PC-9 (cell line): ENCODE results near the gene METAP1. TPM values are rescaled to one million over a fixed set of nuclear protein-coding genes. Genes with fewer than 3 reads are reported as not detected.
"Not testable (repeated sequence)": the region's sequence is repeated elsewhere in the genome, so short reads cannot be mapped to it uniquely, and the experiment has no call there.

Experiments used
- BruUV-seq: library from RNA; stranded (reverse); fragments of 400-500 nt; replicated peaks from 2 replicates; lab custom pipeline; 2021; lab: Mats Ljungman, UMichigan
- CTCF ChIA-PET: fragments of 300-600 bp; sonication (Branson Sonifier 250); formaldehyde crosslinking; loops from one replicate; lab custom pipeline; 2022; ENCODE audit warnings: antibody characterized with exemption; lab: Charles Lee
- POLR2A ChIA-PET: fragments of 300-600 bp; sonication (Branson Sonifier 250); formaldehyde crosslinking; loops from one replicate; lab custom pipeline; 2022; ENCODE audit warnings: antibody characterized with exemption; ENCODE audit not compliant: unreplicated experiment; lab: Charles Lee
- DNase-seq, 2 experiments: peaks; one replicate each; pipeline versions ENCODE4 v3.0.0 to v3.0.0-alpha.2; 2015 to 2022; ENCODE audit warnings: mixed read lengths in 1 of 2
- H2AFZ ChIP-seq: fragments of 200-600 bp; sonication (generic); 2 replicates; pipeline ENCODE4 v1.8.1; 2017; ENCODE audit warnings: antibody characterized with exemption
- H3F3A ChIP-seq: fragments of 200-600 bp; sonication (generic); 2 replicates; pipeline ENCODE4 v1.8.1; 2017; ENCODE audit warnings: antibody characterized with exemption, mild to moderate bottlenecking, low read depth; ENCODE audit not compliant: insufficient read depth
- H3K27ac ChIP-seq: fragments of 200-600 bp; sonication (generic); 2 replicates; pipeline ENCODE4 v1.6.1; 2016; ENCODE audit warnings: mixed run types
- H3K27me3 ChIP-seq: fragments of 200-600 bp; sonication (generic); 2 replicates; pipeline ENCODE4 v1.6.1; 2016; ENCODE audit warnings: low read depth, mixed run types; ENCODE audit not compliant: insufficient read depth
- H3K36me3 ChIP-seq: fragments of 200-600 bp; sonication (generic); 2 replicates; pipeline ENCODE4 v1.6.1; 2016; ENCODE audit warnings: low read depth, mixed run types
- H3K4me1 ChIP-seq: fragments of 200-600 bp; sonication (generic); replicated peaks from 2 replicates; pipeline ENCODE4 v1.6.1; 2016; ENCODE audit warnings: mixed run types; ENCODE audit not compliant: insufficient read depth
- H3K4me2 ChIP-seq: fragments of 200-600 bp; sonication (generic); 2 replicates; pipeline ENCODE4 v1.6.1; 2017; ENCODE audit warnings: mixed run types
- H3K4me3 ChIP-seq: fragments of 200-600 bp; sonication (generic); 2 replicates; pipeline ENCODE4 v1.6.1; 2016; ENCODE audit warnings: mixed run types
- H3K79me2 ChIP-seq: fragments of 200-600 bp; sonication (generic); 2 replicates; pipeline ENCODE4 v1.6.1; 2017; ENCODE audit warnings: low read depth, mixed run types
- H3K9me2 ChIP-seq: fragments of 200-600 bp; sonication (generic); 2 replicates; pipeline ENCODE4 v1.8.1; 2017; ENCODE audit warnings: mild to moderate bottlenecking; ENCODE audit not compliant: insufficient read depth
- H3K9me3 ChIP-seq: fragments of 200-600 bp; sonication (generic); 2 replicates; pipeline ENCODE4 v1.8.1; 2016; ENCODE audit warnings: low read depth; ENCODE audit not compliant: insufficient read depth
- H4K20me1 ChIP-seq: fragments of 200-600 bp; sonication (generic); 2 replicates; pipeline ENCODE4 v1.8.1; 2017; ENCODE audit not compliant: insufficient read depth
- CTCF ChIP-seq: fragments of 200-600 bp; sonication (generic); conservative IDR thresholded peaks from 2 replicates; pipeline ENCODE4 v1.6.1; 2017; ENCODE audit warnings: mixed run types, antibody characterized with exemption, mild to moderate bottlenecking, moderate library complexity
- EZH2 ChIP-seq: fragments of 200-600 bp; sonication (generic); IDR thresholded peaks from 2 replicates; pipeline ENCODE4 v1.8.0; 2017; ENCODE audit warnings: antibody characterized with exemption, low read depth
- intact Hi-C: fragments of 100-400 bp; cut with micrococcal nuclease; formaldehyde crosslinking; loops from one replicate; pipeline ENCODE4 v1.10.0; 2022; ENCODE audit not compliant: unreplicated experiment
- total RNA-seq: library from RNA; stranded (reverse); gene quantifications from 2 replicates; pipeline ENCODE4 v1.2.3, GENCODE V29; 2021

The METAP1 gene
- total RNA-seq, 1 experiment from 2014 or later: 42.0 TPM

DNA sequence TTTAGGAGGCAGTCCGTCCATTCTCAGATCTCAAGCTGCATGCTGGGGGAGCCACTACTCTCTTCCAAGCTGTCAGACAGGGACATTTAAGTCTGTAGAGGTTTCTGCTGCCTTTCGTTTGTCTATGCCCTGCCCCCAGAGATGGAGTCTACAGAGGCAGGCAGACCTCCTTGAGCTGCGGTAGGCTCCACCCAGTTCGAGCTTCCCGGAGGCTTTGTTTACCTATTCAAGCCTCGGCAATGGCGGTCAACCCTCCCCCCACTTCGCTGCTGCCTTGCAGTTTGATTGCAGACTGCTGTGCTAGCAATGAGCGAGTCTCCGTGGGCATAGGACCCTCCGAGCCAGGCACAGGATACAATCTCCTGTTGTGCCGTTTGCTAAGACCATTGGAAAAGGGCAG lies 103.8 kb downstream of the METAP1 start:
- no TSS peak for BruUV-seq
- H3K79me2 ChIP-seq: no peaks in the 10 kb centered on the region
- H3K27me3 ChIP-seq: no peaks in the 10 kb centered on the region
- no peaks in the 10 kb centered on the region for H3F3A ChIP-seq
- TF ChIP-seq EZH2 (no peak), CTCF (no peak)
- peak overlapping the region; percentile 47 for H3K4me2 ChIP-seq
- H3K9me3 ChIP-seq: no peaks in the 10 kb centered on the region
- intact Hi-C loops: no loop called here
- no peaks in the 10 kb centered on the region for H3K36me3 ChIP-seq
- peak overlapping the region; percentile 59; the same call in 1 of the 2 replicates for H2AFZ ChIP-seq
- no peaks in the 10 kb centered on the region for H4K20me1 ChIP-seq
- H3K4me3 ChIP-seq: peak overlapping the region; percentile 45
- no peak overlapping the region for H3K27ac ChIP-seq
- no peak for DNase-seq
- no peaks in the 10 kb centered on the region for H3K4me1 ChIP-seq
- POLR2A ChIA-PET: no interaction called here
- no peaks in the 10 kb centered on the region for H3K9me2 ChIP-seq
- CTCF ChIA-PET: no interaction called here

- peak overlapping the region; percentile 59; the same call in 1 of the 2 replicates for H2AFZ ChIP-seq
- H3K27me3 ChIP-seq, H3K27ac ChIP-seq, BruUV-seq, DNase-seq, CTCF ChIA-PET, POLR2A ChIA-PET, H3K79me2 ChIP-seq, H4K20me1 ChIP-seq, H3K9me3 ChIP-seq, H3K4me1 ChIP-seq, intact Hi-C loops, H3F3A ChIP-seq, H3K36me3 ChIP-seq, H3K9me2 ChIP-seq: not testable (repeated sequence)
- peak overlapping the region; percentile 47; the same call in 1 of the 2 replicates for H3K4me2 ChIP-seq
- H3K4me3 ChIP-seq: peak overlapping the region; percentile 45; the same call in 1 of the 2 replicates
These were observed 104.3 kb downstream of the METAP1 start for GRCh38 chr4:99099814-99100213.

DNA sequence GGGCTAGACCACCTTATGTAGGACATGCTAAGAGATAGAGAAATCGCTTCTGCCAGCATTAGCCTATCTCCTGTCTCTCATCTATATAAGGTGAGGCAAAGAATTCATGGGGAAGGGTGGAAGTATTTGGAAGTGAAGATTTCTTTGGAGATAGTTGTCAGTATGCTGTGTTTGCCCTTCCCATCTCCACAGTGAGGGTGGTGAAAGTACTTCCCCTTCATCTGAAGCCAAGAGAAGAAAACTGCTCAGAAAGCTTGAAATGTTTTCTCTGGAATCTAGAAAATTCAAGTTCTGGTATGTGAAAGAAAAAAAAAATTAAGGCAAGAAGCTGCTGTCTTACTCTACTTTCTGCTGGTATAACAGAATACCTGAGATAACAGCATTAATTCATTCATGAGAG lies 105.4 kb downstream of the METAP1 start:
- TF ChIP-seq CTCF: no peak
- TF ChIP-seq EZH2: no peak
- ChIA-PET POLR2A (no interaction called here), CTCF (no interaction called here)
- intact Hi-C loops: no loop called here
- Histone ChIP-seq H2AFZ (no peak overlapping the region), H3K27me3 (no peaks in the 10 kb centered on the region), H3F3A (no peaks in the 10 kb centered on the region), H3K9me3 (no peaks in the 10 kb centered on the region), H3K79me2 (no peaks in the 10 kb centered on the region), H3K4me3 (no peak overlapping the region), H3K4me1 (no peaks in the 10 kb centered on the region), H3K36me3 (no peaks in the 10 kb centered on the region), H3K27ac (no peak overlapping the region), H3K9me2 (no peaks in the 10 kb centered on the region), H4K20me1 (no peaks in the 10 kb centered on the region), H3K4me2 (no peak overlapping the region)
- no TSS peak for BruUV-seq
- no peak for DNase-seq

- Histone ChIP-seq H3K4me1 (no peaks in the 10 kb centered on the region), H2AFZ (no peak overlapping the region), H3K4me3 (no peak overlapping the region), H3K27ac (no peak overlapping the region), H4K20me1 (no peaks in the 10 kb centered on the region), H3K27me3 (no peaks in the 10 kb centered on the region), H3K9me3 (no peaks in the 10 kb centered on the region), H3K36me3 (no peaks in the 10 kb centered on the region), H3F3A (no peaks in the 10 kb centered on the region), H3K9me2 (no peaks in the 10 kb centered on the region), H3K4me2 (no peak overlapping the region), H3K79me2 (no peaks in the 10 kb centered on the region)
- no peak for DNase-seq
- POLR2A ChIA-PET: no interaction called here
- CTCF ChIA-PET: no interaction called here
- TF ChIP-seq CTCF (no peak), EZH2 (no peak)
- no TSS peak for BruUV-seq
- intact Hi-C loops: no loop called here
These were observed 107.1 kb downstream of the METAP1 start for GRCh38 chr4:99102634-99103033.
